Measurements from ENCODE around the gene SLC7A1.

SLC7A1 gene

DNA sequence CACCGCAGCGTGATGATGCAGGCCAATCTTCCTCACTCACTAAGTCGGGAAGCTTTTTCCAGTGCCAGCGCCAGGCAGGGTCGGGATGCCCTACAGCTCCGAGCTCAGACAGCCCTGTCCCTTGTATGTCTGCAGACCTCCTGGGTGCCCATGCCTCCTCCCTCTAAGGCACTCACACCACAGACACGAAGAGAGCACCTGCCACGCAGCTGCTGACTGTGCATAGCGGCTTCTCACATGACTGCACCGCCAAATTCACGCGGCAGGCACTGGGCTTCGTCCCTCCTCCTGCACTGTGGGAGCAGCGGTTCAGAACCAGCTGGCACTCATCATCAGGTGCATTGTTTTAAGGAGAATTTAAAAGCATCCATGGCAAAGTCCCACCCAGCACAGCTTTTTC lies 88.1 kb downstream of the SLC7A1 start:
- TF ChIP-seq, protein P1, sequence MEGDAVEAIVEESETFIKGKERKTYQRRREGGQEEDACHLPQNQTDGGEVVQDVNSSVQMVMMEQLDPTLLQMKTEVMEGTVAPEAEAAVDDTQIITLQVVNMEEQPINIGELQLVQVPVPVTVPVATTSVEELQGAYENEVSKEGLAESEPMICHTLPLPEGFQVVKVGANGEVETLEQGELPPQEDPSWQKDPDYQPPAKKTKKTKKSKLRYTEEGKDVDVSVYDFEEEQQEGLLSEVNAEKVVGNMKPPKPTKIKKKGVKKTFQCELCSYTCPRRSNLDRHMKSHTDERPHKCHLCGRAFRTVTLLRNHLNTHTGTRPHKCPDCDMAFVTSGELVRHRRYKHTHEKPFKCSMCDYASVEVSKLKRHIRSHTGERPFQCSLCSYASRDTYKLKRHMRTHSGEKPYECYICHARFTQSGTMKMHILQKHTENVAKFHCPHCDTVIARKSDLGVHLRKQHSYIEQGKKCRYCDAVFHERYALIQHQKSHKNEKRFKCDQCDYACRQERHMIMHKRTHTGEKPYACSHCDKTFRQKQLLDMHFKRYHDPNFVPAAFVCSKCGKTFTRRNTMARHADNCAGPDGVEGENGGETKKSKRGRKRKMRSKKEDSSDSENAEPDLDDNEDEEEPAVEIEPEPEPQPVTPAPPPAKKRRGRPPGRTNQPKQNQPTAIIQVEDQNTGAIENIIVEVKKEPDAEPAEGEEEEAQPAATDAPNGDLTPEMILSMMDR (IDR thresholded peaks at IDR 0.05; ENCODE audit: low read depth, low read length) = no peak
- DNase-seq (ENCODE audit: low read depth in 2 of 2) = no peak
- H3K4me3 ChIP-seq (replicated peaks in 1 of 2; ENCODE audit: low read depth in 2 of 2, low read length in 2 of 2) = no peak overlapping the region

DNA sequence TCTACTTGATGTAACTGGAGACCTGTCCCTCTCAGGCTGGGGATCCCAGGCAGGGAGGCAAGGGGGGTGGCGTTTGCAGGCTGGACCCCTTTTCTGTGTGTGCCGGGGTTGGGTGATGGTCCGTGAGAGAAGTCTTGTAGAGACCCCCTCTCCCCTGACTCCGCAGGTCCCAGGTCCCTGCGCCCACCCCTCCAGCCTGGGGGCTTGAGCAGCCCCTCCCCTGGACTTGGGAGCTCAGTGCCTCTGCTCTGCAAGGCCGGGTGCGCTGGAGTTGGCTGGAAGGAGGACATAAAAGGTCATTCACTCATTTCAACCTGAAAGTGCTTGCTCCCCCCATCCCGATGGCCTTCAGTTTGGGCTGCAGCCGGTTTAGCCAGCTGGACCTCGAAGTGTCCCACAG lies 89.5 kb downstream of the SLC7A1 start:
- TF ChIP-seq, protein P1 (IDR thresholded peaks at IDR 0.05; ENCODE audit: low read depth, low read length) = no peak
- no peak for DNase-seq (ENCODE audit: low read depth in 2 of 2)
- H3K4me3 ChIP-seq (replicated peaks in 1 of 2; ENCODE audit: low read depth in 2 of 2, low read length in 2 of 2) = no peak overlapping the region

DNA sequence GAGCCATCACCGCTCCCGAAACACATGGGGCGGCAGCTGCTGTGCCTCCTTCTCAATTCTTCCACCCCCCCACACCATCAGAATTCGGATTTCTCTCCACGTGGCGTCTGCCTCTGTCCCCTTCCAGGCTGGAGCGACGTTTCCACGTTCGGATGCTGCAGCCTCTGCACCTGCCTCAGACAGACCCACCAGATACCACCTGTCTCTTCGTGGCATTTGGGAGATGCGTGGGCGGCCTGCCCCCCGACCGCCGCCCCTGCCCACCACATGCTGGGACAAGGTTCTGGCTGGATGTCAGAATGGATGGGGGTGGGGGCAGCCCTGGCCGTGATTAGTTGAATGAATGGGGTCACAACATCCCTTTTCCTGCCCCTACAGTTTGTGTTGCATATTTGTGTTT lies 90.0 kb downstream of the SLC7A1 start:
- no peak overlapping the region for H3K4me3 ChIP-seq (replicated peaks in 1 of 2; ENCODE audit: low read depth in 2 of 2, low read length in 2 of 2)
- TF ChIP-seq, protein P1 (IDR thresholded peaks at IDR 0.05; ENCODE audit: low read depth, low read length) = no peak
- no peak for DNase-seq (ENCODE audit: low read depth in 2 of 2)

DNA sequence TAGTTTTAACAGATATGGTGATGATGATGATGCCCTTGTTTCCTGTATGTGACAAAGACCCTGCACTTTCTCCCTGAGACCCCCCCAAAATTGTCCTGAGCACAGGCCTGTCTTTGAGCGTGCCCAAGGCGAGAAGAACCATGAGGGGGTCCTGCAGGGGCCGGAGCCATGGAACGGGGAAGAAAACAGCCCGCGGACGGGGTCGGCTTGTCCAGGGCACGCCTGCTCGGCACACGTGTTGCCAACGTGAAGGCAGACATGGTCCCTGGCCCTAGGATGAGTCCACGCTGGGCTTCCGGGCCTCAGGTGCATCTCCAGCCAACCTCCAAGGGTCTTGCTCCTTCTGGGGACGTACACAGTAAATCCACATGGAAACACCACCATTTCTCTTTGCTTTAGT lies 90.8 kb downstream of the SLC7A1 start:
- no peak for DNase-seq (ENCODE audit: low read depth in 2 of 2)
- no peak overlapping the region for H3K4me3 ChIP-seq (replicated peaks in 1 of 2; ENCODE audit: low read depth in 2 of 2, low read length in 2 of 2)
- TF ChIP-seq, protein P1 (IDR thresholded peaks at IDR 0.05; ENCODE audit: low read depth, low read length) = no peak

DNA sequence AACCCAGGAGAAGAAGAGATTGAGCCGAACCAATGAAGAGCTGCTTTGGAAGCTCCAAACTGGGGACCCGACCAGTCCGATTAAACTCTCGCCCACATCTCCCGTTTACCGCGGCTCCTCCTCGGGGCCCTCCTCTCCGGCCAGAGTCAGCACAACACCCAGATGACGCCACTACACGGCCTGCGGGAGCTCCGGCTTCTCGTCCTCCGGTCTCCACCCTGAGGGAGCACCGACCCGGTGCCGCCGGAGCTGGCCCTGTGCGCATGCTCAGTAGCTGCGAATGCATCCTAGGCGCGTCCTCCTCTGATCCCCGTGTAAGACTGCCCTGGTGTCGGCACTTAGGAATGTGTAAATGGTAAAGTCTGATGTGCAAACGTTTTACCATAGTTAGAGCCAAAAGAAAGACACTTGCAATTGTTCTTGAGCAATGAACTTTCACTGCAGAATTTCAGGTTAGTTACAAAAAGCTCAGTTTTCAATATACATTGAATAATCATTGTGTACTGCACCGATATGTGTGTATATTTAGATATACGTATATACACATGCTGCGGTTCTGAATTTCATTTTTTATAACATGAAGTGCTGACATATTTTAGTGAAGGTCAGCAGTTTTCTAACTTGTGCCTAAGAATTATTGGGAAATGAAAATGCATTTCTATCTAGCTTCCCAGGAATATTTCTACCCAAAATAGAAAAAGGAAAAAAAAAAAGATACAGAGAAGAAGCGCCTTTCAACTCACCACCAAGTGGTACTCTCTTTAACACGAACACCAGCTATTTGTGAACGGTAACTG lies 92.2 kb downstream of the SLC7A1 start:
- TF ChIP-seq, protein P1 (IDR thresholded peaks at IDR 0.05; ENCODE audit: low read depth, low read length) = no peak
- no peak overlapping the region for H3K4me3 ChIP-seq (replicated peaks in 1 of 2; ENCODE audit: low read depth in 2 of 2, low read length in 2 of 2)
- no peak for DNase-seq (ENCODE audit: low read depth in 2 of 2)

DNA sequence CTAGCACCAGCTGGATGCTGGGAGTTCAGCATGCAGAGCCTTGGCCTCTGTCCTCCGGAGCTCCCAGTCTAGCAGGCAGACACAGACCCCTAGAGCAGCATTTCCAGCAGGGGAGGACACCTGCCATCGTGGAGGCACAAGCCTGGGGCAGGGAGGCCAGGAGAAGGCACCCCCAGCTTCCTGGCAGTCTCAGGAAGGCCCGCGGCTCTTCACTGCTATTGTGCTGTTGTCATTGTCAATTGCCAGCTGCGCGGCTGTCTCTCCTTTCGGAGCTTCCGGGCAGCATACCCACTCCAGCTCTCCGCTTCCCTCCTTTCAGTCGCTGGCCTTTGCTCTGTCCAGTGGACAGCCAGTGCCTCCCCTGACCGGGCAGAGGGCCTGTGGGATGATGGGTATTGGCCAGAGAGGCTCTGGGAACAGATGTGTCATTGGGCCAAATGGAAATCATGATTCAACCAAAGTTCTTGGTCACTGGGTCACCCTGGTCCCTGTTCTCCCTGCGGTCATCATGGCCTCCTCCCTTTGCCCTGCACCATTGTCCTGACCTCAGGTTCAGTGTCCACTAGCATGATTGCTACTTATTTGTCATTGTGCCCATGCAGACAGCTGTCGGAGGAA lies 93.0 kb downstream of the SLC7A1 start:
- TF ChIP-seq, protein P1 (IDR thresholded peaks at IDR 0.05; ENCODE audit: low read depth, low read length) = no peak
- H3K4me3 ChIP-seq (replicated peaks in 1 of 2; ENCODE audit: low read depth in 2 of 2, low read length in 2 of 2) = no peak overlapping the region
- DNase-seq (ENCODE audit: low read depth in 2 of 2) = no peak

Data from cardiac fibroblast (primary cell).